ENCODE measurements around the gene ADCY2.

The ADCY2 gene

DNA sequence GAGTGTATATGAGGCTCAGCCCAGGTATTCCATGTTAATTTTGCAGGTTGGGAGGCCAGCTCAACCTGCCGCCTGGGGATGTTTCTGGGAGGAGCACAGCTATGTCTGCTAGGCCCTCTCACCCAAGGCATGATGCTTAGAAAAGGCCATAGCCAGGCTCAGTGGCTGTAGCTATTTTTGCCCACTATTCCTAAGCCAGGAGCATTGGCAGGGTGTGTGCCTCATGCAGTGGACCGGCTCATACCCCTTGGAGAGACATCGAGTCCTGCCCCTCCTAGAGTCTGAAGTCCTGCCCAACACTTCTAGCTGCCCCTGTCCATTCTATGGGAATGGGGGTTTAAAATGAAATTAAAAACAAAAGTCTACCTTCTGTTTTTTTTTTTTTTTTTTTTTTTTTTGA lies 22.3 kb downstream of the ADCY2 start:
- ChIA-PET CTCF (no interaction called here), POLR2A (no interaction called here)
- no peak for TF ChIP-seq ZNF555 (tag by site-specific recombination; conservative IDR thresholded peaks at IDR 0.05)
- no peak for TF ChIP-seq MYNN (tag by site-specific recombination; IDR thresholded peaks at IDR 0.05; ENCODE audit: borderline replicate concordance)
- TF ChIP-seq, protein P1, sequence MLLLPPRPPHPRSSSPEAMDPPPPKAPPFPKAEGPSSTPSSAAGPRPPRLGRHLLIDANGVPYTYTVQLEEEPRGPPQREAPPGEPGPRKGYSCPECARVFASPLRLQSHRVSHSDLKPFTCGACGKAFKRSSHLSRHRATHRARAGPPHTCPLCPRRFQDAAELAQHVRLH (tag by site-specific recombination; IDR thresholded peaks at IDR 0.05), result no peak
- TF ChIP-seq ZNF777 (tag by site-specific recombination; IDR thresholded peaks at IDR 0.05; ENCODE audit: borderline replicate concordance), result no peak
- TF ChIP-seq ZNF394 (tag by site-specific recombination; IDR thresholded peaks at IDR 0.05; ENCODE audit: borderline replicate concordance), result no peak
- no peak for TF ChIP-seq ZNF324 (tag by site-specific recombination; IDR thresholded peaks at IDR 0.05)
- TF ChIP-seq ATF2 (tag by site-specific recombination; IDR thresholded peaks at IDR 0.05; ENCODE audit: low read depth), result no peak
- no peak for TF ChIP-seq ZNF664 (tag by site-specific recombination; IDR thresholded peaks at IDR 0.05)

DNA sequence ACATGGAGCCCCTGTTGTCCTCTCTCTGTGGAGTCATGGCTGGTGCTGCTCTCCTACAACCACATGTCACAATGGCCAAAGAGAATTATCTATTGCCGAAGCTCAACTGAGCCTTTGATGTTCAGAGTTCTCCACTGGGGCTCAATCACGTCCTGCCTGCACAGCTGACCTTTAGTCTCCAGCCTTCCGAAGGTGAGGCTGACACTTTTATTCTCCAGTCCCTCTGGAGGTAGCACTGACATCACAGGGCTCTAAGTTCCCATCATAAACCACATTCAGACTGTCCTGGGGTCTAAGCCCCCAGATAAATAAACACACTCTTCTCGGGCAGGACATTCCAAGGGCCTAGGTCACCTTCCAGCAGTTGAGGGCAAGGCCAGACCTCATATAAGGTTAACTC lies 23.4 kb downstream of the ADCY2 start:
- Histone ChIP-seq H3K27ac (ENCODE audit: extremely low read depth, low read depth, low read length) (no peak overlapping the region), H3K36me3 (ENCODE audit: control insufficient read depth in 2 of 2, insufficient read depth in 1 of 2, low read length in 2 of 2) (no peaks in the 10 kb centered on the region), H3K4me3 (ENCODE audit: low read depth, low read length) (no peak overlapping the region), H3K4me1 (ENCODE audit: control insufficient read depth, insufficient read depth, low read length) (no peaks in the 10 kb centered on the region), H3K9me3 (ENCODE audit: control insufficient read depth, insufficient read depth, low read depth, low read length) (no peaks in the 10 kb centered on the region)
- ChIA-PET POLR2A (no interaction called here), CTCF (interaction anchor here (0.5 to 0.6 kb wide), 2 partner anchors 25 to 52 kb away, joined by 3 to 4 read pairs; no protein-coding TSS in a partner anchor)
- TF ChIP-seq ZBTB8A (tag by site-specific recombination; IDR thresholded peaks at IDR 0.05), result no peak
- TF ChIP-seq ZNF747 (tag by site-specific recombination; IDR thresholded peaks at IDR 0.05), result no peak
- TF ChIP-seq ZNF37A (tag by site-specific recombination; IDR thresholded peaks at IDR 0.05), result no peak

More for the DNA sequence above, 22.3 kb downstream of the ADCY2 start:
- no peak overlapping the region for H3K27ac ChIP-seq (ENCODE audit: extremely low read depth, low read depth, low read length)
- H3K36me3 ChIP-seq (ENCODE audit: control insufficient read depth in 2 of 2, insufficient read depth in 1 of 2, low read length in 2 of 2), result no peaks in the 10 kb centered on the region
- H3K9me3 ChIP-seq (ENCODE audit: control insufficient read depth, insufficient read depth, low read depth, low read length), result no peaks in the 10 kb centered on the region
- H3K4me1 ChIP-seq (ENCODE audit: control insufficient read depth, insufficient read depth, low read length), result no peaks in the 10 kb centered on the region
- H3K4me3 ChIP-seq (ENCODE audit: low read depth, low read length), result no peak overlapping the region

- Histone ChIP-seq H3K4me3 (ENCODE audit: low read depth, low read length) (no peak overlapping the region), H3K36me3 (ENCODE audit: control insufficient read depth in 2 of 2, insufficient read depth in 1 of 2, low read length in 2 of 2) (no peaks in the 10 kb centered on the region), H3K27ac (ENCODE audit: extremely low read depth, low read depth, low read length) (no peak overlapping the region), H3K9me3 (ENCODE audit: control insufficient read depth, insufficient read depth, low read depth, low read length) (no peaks in the 10 kb centered on the region), H3K4me1 (ENCODE audit: control insufficient read depth, insufficient read depth, low read length) (no peaks in the 10 kb centered on the region)
- CTCF ChIA-PET, result interaction anchor here (0.5 to 0.6 kb wide), 2 partner anchors 26 to 51 kb away, joined by 3 to 4 read pairs; no protein-coding TSS in a partner anchor
- POLR2A ChIA-PET, result no interaction called here
- TF ChIP-seq ZNF549 (tag by site-specific recombination; IDR thresholded peaks at IDR 0.05) (no peak), ZNF426 (tag by site-specific recombination; IDR thresholded peaks at IDR 0.05) (no peak), KLF1 (tag by site-specific recombination; IDR thresholded peaks at IDR 0.05) (no peak), ZNF510 (tag by site-specific recombination; IDR thresholded peaks at IDR 0.05; ENCODE audit: insufficient replicate concordance) (no peak), WT1 (tag by site-specific recombination; IDR thresholded peaks at IDR 0.05) (no peak), BCL11B (tag by site-specific recombination; IDR thresholded peaks at IDR 0.05; ENCODE audit: low read depth) (no peak), ZNF391 (tag by site-specific recombination; IDR thresholded peaks at IDR 0.05; ENCODE audit: borderline replicate concordance, low read depth) (no peak)
- TF ChIP-seq, protein P2, sequence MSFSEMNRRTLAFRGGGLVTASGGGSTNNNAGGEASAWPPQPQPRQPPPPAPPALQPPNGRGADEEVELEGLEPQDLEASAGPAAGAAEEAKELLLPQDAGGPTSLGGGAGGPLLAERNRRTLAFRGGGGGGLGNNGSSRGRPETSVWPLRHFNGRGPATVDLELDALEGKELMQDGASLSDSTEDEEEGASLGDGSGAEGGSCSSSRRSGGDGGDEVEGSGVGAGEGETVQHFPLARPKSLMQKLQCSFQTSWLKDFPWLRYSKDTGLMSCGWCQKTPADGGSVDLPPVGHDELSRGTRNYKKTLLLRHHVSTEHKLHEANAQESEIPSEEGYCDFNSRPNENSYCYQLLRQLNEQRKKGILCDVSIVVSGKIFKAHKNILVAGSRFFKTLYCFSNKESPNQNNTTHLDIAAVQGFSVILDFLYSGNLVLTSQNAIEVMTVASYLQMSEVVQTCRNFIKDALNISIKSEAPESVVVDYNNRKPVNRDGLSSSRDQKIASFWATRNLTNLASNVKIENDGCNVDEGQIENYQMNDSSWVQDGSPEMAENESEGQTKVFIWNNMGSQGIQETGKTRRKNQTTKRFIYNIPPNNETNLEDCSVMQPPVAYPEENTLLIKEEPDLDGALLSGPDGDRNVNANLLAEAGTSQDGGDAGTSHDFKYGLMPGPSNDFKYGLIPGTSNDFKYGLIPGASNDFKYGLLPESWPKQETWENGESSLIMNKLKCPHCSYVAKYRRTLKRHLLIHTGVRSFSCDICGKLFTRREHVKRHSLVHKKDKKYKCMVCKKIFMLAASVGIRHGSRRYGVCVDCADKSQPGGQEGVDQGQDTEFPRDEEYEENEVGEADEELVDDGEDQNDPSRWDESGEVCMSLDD (tag by site-specific recombination; IDR thresholded peaks at IDR 0.05), result no peak
- TF ChIP-seq, protein P3, sequence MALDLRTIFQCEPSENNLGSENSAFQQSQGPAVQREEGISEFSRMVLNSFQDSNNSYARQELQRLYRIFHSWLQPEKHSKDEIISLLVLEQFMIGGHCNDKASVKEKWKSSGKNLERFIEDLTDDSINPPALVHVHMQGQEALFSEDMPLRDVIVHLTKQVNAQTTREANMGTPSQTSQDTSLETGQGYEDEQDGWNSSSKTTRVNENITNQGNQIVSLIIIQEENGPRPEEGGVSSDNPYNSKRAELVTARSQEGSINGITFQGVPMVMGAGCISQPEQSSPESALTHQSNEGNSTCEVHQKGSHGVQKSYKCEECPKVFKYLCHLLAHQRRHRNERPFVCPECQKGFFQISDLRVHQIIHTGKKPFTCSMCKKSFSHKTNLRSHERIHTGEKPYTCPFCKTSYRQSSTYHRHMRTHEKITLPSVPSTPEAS (tag by site-specific recombination; IDR thresholded peaks at IDR 0.05), result no peak
- TF ChIP-seq, protein P1 (tag by site-specific recombination; IDR thresholded peaks at IDR 0.05), result no peak
These were observed 23.9 kb downstream of the ADCY2 start for GRCh38 chr5:7419846-7420245.

Data from HEK293 (cell line).